ENCODE results near the gene GBE1.

GBE1 gene

DNA sequence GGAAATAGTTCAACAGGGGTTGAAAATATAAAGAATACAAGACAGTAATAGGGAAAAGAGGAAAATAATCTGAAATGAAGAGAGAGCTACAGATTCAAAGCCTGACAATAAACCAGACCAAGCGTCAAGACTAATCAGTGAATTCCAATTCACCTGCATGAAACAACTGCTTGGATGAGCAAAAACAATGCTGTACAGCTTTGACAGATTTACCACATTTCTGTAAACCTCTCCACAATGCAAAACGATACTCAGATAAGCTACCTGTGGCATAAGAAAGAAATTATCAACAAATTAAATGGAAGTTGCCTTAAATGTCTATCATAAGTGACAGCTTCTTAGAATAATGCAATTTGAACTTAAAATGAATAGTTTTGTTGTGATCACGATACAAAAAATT lies 65.4 kb downstream of the GBE1 start:
- peak; percentile 11 for DNase-seq

DNA sequence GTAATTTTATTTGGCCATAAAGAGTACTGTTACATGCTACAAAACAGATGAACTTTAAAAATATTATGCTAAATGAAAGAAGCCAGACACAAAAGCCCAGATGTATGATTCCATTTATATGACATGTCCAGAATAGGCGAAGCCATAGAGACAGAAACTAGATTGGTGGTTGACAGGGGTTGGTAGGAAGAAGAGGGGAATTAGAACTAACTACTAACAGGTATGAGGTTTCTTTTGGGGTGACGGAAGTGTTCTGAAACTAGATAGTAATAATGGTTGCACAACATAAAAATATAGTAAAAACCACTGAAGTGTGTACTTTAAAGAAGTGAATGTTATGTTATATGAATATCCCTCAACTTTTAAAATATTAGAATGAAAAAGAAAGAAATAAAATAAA lies 66.1 kb downstream of the GBE1 start:
- no peak for DNase-seq

DNA sequence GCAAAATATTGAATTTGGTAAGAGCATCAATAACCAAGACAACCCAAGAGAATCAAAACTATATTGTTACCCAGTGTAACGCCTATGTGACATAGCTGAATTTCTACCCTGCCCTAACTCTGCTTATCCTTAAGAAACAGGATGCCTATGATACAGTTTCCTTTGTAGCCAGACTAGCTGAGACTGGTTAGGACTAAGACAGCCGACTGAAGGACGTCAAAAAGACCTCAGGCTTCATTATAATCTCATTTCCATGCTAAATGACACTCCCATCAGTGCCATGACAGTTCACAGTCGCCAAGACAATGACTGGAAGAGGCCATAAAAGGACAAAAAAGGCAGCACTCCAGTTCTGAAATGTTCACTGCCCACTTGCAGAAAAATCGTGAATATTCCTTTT lies 66.8 kb downstream of the GBE1 start:
- no peak for DNase-seq

DNA sequence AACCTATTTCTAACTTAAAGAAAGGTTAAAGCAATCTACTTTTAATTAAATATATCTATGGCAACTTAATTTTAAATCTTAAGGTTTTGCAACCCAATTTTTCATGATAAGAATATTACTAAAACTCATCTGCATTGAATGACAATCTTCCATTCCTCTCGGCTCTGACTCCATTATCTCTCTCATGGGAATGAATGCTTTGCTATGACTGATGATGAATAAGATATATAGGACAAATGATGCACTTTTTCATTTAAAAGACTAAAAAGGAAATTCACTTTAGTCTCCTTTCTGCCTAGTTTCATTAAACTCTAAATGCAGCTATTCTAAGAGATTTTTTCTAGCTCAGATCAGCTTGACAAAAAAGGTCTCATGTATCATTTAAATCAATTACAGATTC lies 68.7 kb downstream of the GBE1 start:
- no peak for DNase-seq

DNA sequence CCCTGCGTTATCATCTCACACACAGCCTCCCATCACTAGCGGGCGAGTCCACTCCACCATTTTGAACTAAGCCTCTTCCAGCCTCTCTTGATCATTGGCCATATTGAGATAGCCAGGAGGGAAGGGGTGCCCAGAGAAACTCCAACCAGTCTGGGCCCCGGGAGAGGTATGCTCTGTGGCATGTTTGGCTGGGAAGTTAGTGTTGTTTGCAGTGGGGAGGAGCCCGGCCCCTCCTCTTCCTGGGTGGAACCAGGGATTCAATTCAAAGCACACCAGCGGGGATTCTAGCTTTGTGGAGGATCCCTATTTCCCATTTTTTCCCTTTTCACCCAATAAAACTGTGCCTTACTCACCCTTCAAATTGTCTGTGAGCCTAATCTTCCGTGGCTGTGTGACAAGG lies 71.8 kb downstream of the GBE1 start:
- DNase-seq = no peak

DNA sequence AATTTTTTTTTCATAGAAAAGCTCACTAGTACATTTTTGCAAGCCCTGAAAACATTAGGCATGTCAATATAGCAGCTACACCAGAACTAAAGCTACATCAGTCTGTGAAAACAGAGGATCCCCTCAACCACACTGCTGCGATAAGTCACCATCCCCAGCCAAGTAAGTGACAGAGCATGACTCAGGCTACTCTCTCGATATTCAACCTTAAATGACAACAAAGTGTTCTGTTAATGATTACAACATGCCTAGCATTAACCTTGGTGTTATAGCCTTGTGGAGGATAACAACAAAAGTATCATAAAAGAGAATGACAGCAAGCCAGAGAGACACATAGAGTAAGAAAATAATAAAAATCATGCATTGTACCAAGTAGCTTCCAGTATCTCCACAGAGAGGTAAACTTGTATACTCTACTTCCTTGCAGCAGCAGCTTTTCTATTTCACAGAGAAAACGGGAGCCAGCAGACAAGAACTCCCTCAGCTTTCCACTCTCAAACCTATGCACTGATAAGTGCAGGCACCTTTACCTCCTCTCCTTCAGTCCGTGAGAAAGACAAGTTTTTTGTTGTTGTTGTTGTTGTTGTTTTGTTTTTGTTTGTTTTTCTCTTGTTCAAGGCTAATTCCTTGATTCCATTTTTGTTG lies 76.6 kb downstream of the GBE1 start:
- DNase-seq = no peak

DNA sequence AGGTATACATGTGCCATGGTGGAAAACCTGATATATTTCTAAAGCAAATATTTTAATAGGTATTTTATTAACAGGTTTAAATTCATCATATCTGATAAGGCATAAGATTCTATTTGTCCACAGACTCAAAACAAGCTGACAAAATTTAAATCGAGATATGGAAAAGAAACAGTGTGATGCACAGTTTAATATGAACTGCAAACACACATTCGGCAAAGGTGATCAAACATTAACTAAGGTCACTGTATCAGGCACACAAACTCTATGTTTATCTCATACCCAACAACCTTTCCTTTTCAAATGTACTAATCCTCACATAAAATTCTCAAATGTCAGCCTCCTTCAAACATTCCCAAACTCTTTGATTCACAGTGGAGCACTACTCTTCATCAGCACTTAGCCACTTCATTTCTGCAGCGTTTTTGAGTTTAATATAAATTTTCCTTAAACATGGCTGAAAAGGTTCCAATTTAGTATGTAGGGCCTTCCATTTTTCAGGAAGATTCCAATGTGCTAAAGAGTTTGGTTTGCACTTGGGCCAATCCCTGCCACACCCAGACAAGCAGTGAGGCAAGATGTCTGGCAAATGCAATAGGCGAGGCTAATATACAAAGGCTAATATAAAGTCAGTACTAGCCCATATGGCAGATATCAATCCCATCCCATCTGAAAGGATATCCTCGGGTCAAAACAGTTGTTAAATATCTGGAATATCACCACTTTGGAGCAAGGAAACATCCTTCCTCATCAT lies 84.6 kb downstream of the GBE1 start:
- no peak for DNase-seq

DNA sequence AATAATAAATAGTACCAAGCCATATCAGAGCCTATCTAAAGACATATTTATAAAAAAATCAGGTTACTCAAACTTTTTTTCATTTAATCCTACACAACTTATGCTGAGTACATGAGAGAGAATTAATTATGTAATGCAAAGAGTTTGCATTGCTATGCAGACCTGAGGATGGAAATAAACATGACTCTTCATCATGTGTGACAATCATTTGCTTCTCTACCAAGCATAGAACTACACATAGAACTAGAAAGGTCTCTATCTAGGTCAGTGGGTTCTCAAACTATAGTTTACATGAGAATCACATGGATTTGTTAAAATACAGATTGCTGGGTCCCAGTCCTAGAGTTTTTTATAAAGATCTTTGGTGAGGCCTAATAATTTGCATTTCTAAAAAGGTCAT lies 86.8 kb downstream of the GBE1 start:
- DNase-seq = no peak

DNA sequence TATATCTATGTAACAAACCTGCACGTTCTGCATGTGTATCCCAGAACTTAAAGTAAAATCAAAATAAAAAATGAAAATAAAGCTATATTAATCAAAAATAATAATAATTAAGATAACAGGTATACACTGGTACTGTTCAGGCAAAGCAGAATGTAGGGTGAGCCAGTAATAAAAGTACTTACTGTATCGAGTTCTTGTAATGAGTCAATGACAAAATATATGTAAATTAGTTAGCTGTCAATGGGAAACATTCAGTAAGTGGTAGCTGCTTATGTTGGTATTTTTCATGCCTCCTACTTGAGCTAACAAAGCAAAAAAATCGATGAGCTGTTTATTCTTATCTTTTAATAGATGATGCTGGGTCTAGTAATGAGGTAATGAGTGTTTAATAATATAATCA lies 93.2 kb downstream of the GBE1 start:
- no peak for DNase-seq

DNA sequence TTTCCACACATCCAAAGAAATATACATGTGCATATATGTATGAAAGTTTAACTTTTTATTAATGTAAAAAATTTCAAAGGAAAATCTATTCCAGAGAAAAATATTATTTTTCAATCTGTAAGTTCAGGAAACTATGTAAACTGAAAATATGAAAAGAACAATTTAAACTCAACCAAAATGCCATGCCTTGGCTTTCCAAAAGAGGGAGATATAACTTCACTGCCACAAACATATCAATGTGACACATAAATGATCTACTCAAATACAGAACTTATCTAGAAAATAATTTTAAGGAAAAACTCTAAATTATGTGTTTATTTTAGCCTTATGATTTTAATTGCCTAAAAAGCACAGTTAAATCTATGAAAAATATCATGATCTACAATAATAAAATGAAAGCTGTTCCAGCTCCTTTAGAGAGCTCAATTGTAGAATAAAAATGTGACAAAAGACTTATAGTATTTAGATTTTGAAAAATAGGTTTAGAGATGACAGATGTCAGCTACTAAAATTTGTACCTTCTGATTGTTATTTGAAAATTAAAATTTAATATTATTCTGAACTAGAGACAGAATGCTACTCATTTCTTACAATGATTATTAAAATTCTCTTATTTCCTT lies 94.8 kb downstream of the GBE1 start:
- no peak for DNase-seq

DNA sequence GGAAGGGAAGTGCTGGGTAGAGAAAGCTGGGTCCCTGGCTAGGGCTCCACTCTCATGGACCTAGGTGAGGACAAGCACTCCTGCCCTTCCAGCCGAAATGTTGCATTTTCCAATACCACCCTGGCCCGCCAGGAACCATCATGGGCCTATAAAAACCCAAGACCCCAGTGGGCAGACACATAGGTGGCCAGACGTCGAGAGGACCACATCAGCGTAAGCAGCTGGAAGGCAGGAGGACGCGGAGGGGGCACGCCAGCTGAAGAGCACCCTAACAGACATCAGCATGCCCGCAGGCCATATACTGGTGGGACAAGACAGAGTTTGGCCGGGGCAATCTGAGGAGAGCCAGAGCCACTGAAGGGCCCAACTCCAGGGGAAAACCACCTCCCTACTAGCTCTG lies 98.3 kb downstream of the GBE1 start:
- no peak for DNase-seq

DNA sequence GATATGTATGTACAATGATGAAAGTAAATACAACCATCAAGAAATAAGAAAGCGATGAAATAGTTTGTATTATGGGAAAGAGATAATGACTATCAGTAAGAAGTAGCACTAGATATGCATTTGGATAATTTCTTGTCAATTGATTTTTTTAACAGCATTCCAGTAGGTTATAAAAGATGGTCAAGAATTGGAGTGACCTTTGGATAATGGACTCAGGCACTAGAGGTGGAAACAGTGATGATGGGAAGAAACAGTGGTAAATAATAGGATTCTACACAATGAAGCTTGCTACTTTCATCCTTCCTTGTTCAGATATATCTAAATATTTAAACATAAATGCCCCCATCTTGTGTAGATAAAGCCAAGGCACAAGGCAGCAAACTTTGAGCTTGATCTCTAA lies 101.4 kb downstream of the GBE1 start:
- DNase-seq = no peak

DNA sequence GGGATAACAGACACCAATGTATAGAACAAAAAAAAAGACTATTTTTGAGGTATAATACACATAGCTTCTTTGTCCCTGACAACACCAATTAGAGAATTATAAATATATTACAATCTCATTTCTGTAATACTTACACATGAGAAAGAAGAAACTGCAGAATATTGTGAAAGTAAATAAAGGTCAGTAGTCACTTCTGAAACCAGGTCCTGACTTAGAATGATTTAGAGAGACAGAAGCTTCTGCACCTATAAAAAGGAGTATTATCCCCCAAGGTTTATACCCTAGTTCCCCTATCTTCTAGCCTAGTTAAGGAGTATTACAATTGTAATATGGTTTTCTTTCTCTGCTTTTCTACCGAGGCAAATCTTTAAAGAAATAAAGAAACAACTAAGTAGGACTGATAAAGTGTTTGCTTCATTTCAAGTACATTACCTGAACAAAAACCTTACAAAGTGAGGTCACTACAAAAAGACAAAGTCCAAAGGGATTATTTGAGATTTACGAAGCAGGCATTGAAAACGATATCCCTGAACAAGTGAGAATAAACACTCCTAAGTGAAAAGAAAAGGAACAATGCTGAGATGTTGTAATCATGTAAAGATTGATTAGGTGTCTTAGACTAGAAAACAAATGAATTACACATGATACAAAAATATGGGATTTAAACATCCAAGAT lies 103.0 kb downstream of the GBE1 start:
- DNase-seq = no peak

DNA sequence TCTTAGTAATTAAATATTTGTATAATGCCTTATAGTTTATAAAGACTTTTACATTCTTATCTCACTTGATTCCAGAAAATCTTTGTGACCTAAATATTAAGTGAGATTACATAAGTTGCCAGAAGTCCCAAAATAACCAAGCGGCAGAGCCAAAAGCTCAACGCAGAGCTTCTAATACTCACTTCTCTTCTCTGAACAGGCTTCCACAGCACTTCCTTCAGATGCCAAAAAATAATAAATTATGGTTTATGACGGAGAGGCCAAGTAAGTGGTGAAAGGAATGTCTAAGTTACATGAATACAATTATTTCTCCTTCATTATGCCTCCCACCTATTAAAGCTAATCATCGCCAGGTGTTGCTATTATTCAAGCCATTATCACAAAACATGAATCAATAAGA lies 110.3 kb downstream of the GBE1 start:
- DNase-seq = no peak

DNA sequence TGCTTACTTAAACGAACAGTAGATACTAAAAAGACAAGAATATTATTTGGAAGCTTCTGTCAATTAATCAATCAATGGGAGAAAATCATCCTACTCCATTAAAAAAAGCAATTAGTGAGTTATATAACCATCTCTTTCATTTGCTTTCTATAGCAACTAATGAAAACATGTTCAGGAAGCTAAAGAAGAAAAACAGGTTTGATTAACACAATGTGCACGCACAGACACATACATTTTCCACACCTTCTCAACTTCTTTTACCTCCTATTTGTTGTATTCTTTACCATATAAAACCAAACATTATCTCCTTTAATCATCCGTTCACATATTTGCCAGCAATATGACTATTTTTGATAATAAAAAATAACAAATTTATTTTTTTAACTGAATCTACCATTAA lies 111.3 kb downstream of the GBE1 start:
- DNase-seq = no peak

DNA sequence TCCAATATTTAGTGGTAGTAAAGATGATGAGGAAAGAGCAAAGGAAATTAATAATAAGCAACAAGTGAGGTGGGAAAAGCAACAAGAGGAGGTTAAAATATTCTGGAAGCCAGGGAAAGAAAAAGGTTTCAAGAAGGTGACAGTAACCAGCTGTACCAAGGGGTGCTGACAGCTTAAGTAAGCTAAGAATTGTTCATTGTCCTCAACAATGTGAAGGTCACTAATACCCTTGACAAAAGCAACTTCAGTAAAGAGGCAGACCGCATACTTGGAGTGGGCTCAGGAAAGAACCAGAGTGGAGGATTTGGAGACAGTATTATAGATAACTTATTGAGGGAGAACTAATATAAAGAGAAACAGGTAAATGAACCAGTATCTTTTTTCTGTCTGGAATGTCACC lies 116.2 kb downstream of the GBE1 start:
- no peak for DNase-seq

DNA sequence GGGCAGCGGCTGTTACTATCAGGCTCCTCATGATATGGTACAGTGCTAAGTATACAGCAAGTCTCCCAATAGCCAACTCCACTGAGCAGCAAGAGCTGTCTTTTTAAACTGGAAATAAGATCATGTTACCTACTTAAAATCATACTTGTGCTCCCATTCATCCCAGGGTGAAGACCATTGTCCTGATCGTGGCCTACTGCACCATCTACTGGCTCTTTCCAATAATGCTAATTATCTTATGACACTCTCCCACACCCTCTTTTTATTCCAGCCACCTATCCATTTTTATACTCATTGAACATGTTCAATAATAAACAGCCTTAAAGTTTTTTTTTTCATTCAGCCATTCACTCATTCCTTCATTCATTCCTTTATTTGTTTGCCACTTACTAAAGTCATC lies 117.7 kb downstream of the GBE1 start:
- DNase-seq = no peak

DNA sequence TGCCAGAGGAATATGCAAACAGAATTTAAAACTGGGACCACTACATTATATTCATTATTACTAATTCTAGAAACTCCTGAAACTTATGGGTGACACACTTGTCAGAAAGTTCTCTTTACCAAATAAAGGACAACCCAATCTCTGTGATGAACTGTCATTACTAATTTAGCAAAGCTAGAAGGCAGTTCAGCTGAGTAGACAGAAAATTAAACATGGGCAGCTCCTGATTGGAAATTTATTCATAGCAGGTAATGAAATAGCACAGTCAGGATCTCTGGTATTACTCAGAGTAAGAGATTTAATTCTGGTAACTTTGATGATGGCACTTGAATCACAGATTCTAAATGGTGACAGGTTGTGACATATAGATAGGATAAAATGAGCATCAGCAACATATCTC lies 123.0 kb downstream of the GBE1 start:
- no peak for DNase-seq

DNA sequence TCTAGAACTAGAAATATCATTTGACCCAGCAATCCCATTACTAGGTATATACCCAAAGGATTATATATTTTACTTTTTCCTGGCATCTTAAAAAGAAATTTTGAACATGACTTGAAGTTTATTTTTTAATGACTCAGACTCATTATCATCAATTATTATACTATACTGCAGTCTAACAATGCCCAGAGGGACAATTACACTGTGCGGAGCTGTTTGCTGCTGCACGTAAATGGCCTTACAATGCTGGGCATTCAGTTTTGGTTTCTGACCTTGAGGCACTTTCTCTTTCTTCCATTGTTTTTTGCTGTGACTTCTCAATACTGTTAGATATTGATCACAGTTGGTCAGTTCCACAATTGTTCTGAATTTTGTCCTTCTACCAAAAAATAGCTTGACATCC lies 128.8 kb downstream of the GBE1 start:
- no peak for DNase-seq

DNA sequence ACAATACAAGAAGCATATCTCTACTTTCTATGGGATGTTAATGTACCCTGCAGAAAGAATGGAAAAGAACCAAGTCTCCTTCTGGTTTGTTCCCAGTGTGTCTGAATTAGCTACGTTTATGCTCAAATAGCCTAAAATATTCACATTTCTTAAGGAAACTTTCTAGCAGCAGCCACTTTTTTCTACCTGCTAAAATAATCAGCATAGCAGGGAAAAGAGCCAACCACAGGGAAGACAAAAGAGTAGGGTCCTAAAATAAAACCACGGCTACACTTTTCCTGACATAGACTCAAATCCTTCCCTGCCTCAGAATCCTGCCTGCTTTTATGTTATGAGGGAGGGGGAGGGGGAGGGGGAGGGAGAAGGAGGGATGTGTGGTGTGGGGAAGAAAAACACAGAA lies 136.7 kb downstream of the GBE1 start:
- no peak for DNase-seq

DNA sequence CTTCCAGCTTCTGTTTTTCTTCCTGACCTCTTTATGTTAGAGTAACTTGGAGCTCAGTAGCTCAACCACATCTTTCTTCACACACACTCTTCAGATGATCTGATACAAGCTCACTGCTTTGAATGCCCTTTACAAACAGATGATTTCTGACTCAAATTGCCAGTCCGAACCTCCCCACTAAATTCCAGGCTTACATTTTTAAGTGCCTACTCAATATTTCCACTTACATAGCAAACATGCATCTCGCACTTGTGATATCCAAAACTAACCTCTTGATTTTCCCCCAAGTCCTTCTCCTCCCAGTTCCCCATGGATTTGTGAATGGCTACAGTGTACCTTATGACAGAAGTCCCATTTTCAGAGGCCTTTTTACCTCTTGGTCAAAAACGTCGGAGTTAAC lies 139.1 kb downstream of the GBE1 start:
- no peak for DNase-seq

DNA sequence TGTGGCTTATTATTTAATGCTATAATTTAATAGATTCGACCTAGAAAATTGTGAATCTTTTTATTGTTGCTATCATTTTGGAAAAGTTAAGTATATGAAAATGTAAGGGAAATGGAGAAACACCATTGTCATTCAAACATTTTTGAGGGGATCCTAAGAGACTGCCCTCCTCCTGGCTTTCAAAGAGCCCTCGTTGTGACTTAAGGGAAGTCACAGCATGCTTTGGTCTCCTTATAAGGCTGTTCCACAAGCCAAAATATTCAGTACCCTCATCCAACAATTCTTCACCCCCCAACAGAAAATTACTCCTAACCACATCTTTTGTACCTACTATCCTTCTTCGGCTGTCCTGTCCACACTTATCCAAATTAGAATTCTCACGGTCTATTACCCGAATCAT lies 140.2 kb downstream of the GBE1 start:
- no peak for DNase-seq

DNA sequence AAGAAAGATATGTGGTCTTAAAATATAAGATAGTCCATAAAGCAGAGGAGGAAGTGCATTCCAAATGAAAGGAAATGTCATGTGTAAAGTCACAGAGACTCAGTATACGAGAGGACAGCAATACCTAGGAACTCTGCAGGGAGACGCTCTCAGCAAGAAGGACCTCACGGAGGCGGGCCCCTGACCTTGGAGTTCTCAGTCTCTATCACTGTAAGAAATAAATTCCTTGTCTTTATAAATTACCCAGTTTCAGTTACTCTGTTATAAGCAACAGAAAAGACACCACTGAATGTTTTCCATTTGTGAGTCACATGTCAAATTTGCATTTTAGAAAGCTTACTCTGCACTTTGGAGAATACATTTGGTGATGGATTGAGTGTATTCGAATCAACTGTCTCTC lies 140.6 kb downstream of the GBE1 start:
- no peak for DNase-seq

DNA sequence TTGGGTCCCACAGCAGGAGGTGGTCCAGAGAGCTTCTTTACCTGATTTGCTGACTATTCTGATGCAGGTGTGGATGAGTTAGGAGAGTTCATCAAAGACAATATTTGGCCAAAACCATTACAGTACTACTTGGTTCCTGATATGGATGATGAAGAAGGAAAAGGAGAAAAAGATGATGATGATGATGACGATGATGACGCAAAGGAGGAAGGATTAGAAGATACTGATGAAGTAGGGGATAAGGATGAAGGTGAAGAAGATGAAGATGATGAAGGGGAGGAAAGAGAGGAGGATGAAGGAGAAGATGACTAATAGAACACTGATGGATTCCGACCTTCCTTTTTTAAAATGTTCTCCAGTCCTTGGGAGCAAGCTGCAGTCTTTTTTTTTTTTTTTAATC lies 148.7 kb downstream of the GBE1 start:
- no peak for DNase-seq

All from retina (tissue), 1 donor.